Midbrain (tissue), 1 donor: ENCODE data around the gene NEUROG1.

ENCODE experiments used
- DNase-seq: peaks from one replicate; lab custom pipeline; 2025; lab: John Stamatoyannopoulos, UW

The NEUROG1 gene

GRCh38 chr5:135493406-135494180 is 42.2 kb downstream of the NEUROG1 start:
- DNase-seq: peak; percentile 23

- no peak for DNase-seq
Measured at GRCh38 chr5:135492319-135492626, 43.5 kb downstream of the NEUROG1 start.

- DNase-seq: no peak
Measured at GRCh38 chr5:135491552-135492318, 44.0 kb downstream of the NEUROG1 start.

- DNase-seq: no peak
Measured at GRCh38 chr5:135491038-135491551, 44.7 kb downstream of the NEUROG1 start.

- DNase-seq: no peak
Measured at GRCh38 chr5:135490245-135491037, 45.3 kb downstream of the NEUROG1 start.

- DNase-seq: no peak
Measured at GRCh38 chr5:135489466-135490244, 46.1 kb downstream of the NEUROG1 start.

GRCh38 chr5:135488727-135489465 is 46.9 kb downstream of the NEUROG1 start:
- DNase-seq: peak; percentile 60

GRCh38 chr5:135487839-135488514 is 47.8 kb downstream of the NEUROG1 start:
- DNase-seq: no peak

GRCh38 chr5:135487037-135487395 is 48.7 kb downstream of the NEUROG1 start:
- DNase-seq: no peak

GRCh38 chr5:135486131-135487036 is 49.4 kb downstream of the NEUROG1 start:
- DNase-seq: no peak

- DNase-seq: no peak
Measured at GRCh38 chr5:135484674-135485086, 51.1 kb downstream of the NEUROG1 start.
